Testis (tissue), 2 donors: ENCODE results near the gene GLRA3.

Experiments used
- CTCF ChIP-seq, 3 experiments: fragments of 450-650 bp in 2 of 3; fragments of 200-600 bp in 1 of 3; sonication (generic) in 1 of 3; IDR thresholded peaks; one replicate each; pipeline ENCODE4 v1.5.1; 2016 to 2019; ENCODE audit warnings: antibody characterized with exemption in 3 of 3, mild to moderate bottlenecking in 2 of 3, moderate library complexity in 1 of 3
- POLR2A ChIP-seq: fragments of 450-650 bp; IDR thresholded peaks from one replicate; pipeline ENCODE4 v1.6.1; 2017; ENCODE audit warnings: antibody characterized with exemption, mild to moderate bottlenecking, moderate library complexity

DNA sequence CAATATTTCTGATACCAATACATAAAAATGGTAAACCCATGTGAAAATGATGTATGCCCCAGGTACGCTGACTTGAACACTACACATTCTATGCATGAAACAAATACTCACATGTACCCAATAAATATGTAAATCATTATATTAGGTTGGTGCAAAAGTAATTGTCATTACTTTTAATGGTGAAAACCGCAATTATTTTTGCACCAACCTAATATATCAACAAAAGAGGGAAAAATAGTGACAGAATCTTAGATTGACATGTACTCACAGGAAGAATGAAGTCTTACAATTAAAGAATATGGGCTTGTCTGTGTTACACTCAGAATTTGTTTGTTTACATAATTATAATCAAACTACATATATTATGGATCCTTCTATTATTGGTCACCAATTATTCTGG is 82.3 kb downstream of the GLRA3 start:
- TF ChIP-seq CTCF (IDR thresholded peaks at IDR 0.05) (no peak), POLR2A (no peak)
